Large intestine (tissue), 3 donors: ENCODE data around the gene CYP27A1. TPM values are rescaled to one million over a fixed set of nuclear protein-coding genes. Genes with fewer than 3 reads are reported as not detected.

Experiments
- DNase-seq, 2 donors: peaks; one replicate each; pipeline versions ENCODE4 v3.0.0 to v3.0.0-alpha.2; 2013
- H3K27ac ChIP-seq: one replicate; pipeline ENCODE4 v1.5.1; 2013; ENCODE audit warnings: low read length
- H3K27me3 ChIP-seq: 2 replicates; pipeline ENCODE4 v1.6.1; 2013; ENCODE audit warnings: low read length; ENCODE audit not compliant: control insufficient read depth, insufficient read depth
- H3K36me3 ChIP-seq: 2 replicates; pipeline ENCODE4 v1.6.1; 2013; ENCODE audit warnings: low read length; ENCODE audit not compliant: control insufficient read depth, insufficient read depth
- H3K4me1 ChIP-seq: one replicate; pipeline ENCODE4 v1.6.1; 2013; ENCODE audit warnings: low read length; ENCODE audit not compliant: control insufficient read depth, insufficient read depth
- H3K4me3 ChIP-seq: one replicate; pipeline ENCODE4 v1.5.1; 2013; ENCODE audit warnings: low read length
- H3K9me3 ChIP-seq: one replicate; pipeline ENCODE4 v1.6.1; 2013; ENCODE audit warnings: mild to moderate bottlenecking, low read depth, low read length, moderate library complexity; ENCODE audit not compliant: control insufficient read depth
- WGBS: methylation state at CpG from one replicate; pipeline ENCODE4 v1.1.5; 2013; ENCODE audit warnings: low lambda C conversion rate; ENCODE audit not compliant: insufficient coverage; 5-methylcytosine and 5-hydroxymethylcytosine counted together
- polyA plus RNA-seq: library from polyadenylated mRNA; unstranded; fragments of 120-200 nt; gene quantifications from one replicate; pipeline ENCODE4 v1.2.1, GENCODE V29; 2013

The CYP27A1 gene
- polyA plus RNA-seq, 1 donor = 109 TPM

DNA sequence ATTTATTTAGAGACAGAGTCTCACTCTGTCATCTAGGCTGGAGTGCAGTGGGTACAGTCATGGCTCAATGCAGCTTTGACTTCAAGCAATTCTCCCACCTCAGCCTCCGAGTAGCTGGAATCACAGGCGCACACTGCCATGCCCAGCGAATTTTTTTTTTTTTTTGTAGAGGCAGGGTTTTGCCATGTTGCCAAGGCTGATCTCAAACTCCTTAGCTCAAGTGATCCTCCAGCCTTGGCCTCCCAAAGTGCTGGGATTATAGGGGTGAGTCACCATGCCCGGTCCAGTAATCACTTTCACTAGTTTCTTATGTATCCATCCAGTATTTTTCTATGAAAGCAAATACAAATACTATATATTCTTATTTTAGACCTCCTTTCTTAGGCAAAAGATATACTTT is 25.7 kb downstream of the CYP27A1 start:
- Histone ChIP-seq H3K36me3 (peaks cover 17% of the 10 kb centered on the region), H3K27ac (no peak overlapping the region), H3K27me3 (no peaks in the 10 kb centered on the region), H3K4me1 (peaks cover 13% of the 10 kb centered on the region), H3K4me3 (no peak overlapping the region), H3K9me3 (peaks cover 9% of the 10 kb centered on the region)
- no peak for DNase-seq
- no CpG with 5 or more reads among the region's 4 CpGs for WGBS

DNA sequence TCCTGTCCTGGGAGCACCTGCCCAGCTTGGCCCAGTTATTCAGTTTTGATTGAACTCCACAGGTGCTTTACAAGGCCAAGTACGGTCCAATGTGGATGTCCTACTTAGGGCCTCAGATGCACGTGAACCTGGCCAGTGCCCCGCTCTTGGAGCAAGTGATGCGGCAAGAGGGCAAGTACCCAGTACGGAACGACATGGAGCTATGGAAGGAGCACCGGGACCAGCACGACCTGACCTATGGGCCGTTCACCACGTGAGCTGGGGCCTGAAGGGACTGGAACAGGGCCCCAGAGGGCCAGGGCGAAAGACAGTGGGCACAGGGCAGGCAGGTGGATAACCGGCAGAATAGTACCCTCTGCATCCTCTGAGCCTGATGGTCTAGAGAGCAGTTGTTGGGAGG is 27.6 kb downstream of the CYP27A1 start:
- Histone ChIP-seq H3K4me1 (peaks cover 23% of the 10 kb centered on the region), H3K9me3 (peaks cover 4% of the 10 kb centered on the region), H3K4me3 (no peak overlapping the region), H3K27me3 (no peaks in the 10 kb centered on the region), H3K27ac (no peak overlapping the region), H3K36me3 (peaks cover 36% of the 10 kb centered on the region)
- no peak for DNase-seq
- no CpG with 5 or more reads among the region's 12 CpGs for WGBS

DNA sequence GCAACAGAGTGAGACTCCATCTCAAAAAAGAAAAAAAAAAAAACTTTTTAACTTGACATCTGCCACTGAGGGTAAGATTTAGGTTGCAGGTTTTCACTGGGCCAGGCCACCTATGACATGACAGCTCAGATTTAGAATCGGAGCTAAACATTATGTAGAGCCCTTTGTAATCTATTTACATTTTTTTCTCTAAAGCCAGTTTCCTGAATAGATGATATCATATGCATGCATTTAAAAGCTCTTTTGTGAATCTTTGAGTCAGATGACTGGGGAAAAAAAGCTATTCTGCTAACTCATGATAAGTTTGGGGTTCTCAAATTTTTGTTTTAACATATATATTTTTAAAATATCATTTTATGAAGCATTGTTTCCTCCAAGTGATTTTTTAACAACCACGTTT is 28.3 kb downstream of the CYP27A1 start:
- whole genome bisulfite sequencing = 86% methylated on average over 2 of the region's 2 CpGs
- Histone ChIP-seq H3K4me1 (peaks cover 24% of the 10 kb centered on the region), H3K27me3 (no peaks in the 10 kb centered on the region), H3K27ac (no peak overlapping the region), H3K9me3 (no peaks in the 10 kb centered on the region), H3K36me3 (peaks cover 43% of the 10 kb centered on the region), H3K4me3 (no peak overlapping the region)
- no peak for DNase-seq

DNA sequence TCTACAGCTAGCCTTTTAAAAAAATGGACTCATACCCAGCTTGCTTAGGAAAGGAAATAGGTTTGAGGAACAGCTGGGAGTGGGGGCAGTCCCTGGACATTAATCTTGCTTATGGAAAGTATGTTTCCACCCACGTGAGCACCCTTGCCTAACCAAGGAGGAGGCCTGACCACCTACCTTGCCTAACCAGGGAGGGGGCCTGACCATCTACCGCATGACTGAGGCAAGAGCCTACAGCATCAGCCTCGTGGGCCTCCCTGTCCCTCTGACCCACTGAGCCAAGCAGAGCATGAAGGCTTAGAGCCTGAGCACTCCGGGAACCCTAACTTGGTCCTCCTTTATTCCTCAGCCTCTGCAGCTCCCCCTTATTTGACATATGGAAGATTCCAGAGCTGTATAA is 29.4 kb downstream of the CYP27A1 start:
- no peak for DNase-seq
- H3K36me3 ChIP-seq = peaks cover 55% of the 10 kb centered on the region
- H3K4me1 ChIP-seq = peaks cover 15% of the 10 kb centered on the region
- no peak overlapping the region for H3K27ac ChIP-seq
- no peak overlapping the region for H3K4me3 ChIP-seq
- no peaks in the 10 kb centered on the region for H3K27me3 ChIP-seq
- WGBS = no CpG with 5 or more reads among the region's 4 CpGs
- no peaks in the 10 kb centered on the region for H3K9me3 ChIP-seq

DNA sequence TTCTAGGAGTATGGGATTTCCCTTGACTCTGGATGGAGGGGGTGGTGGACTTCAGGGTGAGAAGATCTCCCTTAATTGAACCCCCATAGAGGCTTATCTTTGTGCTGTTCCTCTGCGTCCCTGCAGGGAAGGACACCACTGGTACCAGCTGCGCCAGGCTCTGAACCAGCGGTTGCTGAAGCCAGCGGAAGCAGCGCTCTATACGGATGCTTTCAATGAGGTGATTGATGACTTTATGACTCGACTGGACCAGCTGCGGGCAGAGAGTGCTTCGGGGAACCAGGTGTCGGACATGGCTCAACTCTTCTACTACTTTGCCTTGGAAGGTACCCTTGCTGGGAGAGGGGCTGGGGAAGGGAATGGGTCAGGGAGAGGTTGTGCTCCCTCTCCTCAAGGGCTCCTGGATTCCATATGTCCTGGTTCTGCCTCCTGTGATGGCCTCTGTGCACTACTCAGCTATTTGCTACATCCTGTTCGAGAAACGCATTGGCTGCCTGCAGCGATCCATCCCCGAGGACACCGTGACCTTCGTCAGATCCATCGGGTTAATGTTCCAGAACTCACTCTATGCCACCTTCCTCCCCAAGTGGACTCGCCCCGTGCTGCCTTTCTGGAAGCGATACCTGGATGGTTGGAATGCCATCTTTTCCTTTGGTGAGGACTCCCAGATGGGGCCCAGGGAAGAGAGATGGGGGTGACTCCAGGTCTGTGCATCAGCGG is 30.3 kb downstream of the CYP27A1 start:
- Histone ChIP-seq H3K4me1 (peaks cover 11% of the 10 kb centered on the region), H3K27ac (no peak overlapping the region), H3K9me3 (no peaks in the 10 kb centered on the region), H3K36me3 (peaks cover 59% of the 10 kb centered on the region), H3K4me3 (no peak overlapping the region), H3K27me3 (no peaks in the 10 kb centered on the region)
- no peak for DNase-seq
- no CpG with 5 or more reads among the region's 21 CpGs for WGBS

DNA sequence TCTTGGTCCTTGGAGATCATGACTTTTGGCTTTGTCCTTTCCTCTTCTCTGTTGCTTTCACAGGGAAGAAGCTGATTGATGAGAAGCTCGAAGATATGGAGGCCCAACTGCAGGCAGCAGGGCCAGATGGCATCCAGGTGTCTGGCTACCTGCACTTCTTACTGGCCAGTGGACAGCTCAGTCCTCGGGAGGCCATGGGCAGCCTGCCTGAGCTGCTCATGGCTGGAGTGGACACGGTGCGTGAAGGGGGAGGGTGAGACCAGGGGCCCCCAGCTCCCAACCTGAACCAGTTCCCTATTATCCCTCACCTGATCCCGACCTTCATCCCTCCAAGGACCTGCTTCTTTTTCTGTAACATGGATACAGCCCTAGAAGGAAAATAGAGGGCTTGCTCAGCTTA is 30.9 kb downstream of the CYP27A1 start:
- H3K27ac ChIP-seq = no peak overlapping the region

DNA sequence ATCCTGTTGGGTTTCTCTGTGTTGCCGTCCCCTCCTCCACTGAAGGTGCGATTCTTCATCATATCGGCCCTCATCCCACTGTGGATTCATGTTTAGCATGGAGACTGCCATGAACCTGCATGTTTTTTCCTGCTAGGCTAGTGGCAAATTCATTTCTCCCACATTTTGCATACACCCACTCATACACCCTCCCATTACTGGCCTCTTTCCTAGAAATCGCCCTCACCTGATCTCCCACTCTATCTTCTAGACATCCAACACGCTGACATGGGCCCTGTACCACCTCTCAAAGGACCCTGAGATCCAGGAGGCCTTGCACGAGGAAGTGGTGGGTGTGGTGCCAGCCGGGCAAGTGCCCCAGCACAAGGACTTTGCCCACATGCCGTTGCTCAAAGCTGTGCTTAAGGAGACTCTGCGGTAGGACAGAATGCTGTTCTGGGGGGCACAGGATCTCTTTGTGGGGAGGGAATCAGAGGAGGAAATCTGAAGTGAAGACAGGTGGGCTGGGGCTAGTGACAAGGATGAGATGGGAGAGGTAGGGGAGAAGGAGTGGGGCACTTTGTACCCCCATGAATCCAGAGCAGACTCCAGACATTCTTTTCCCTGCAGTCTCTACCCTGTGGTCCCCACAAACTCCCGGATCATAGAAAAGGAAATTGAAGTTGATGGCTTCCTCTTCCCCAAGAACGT is 32.0 kb downstream of the CYP27A1 start:
- Histone ChIP-seq H3K27me3 (no peaks in the 10 kb centered on the region), H3K4me3 (no peak overlapping the region), H3K27ac (no peak overlapping the region), H3K4me1 (peaks cover 11% of the 10 kb centered on the region), H3K36me3 (peaks cover 65% of the 10 kb centered on the region), H3K9me3 (no peaks in the 10 kb centered on the region)
- DNase-seq = peak; percentile 41 to 59
- 80% methylated on average over 3 of the region's 11 CpGs for WGBS

More for the DNA sequence above, 30.9 kb downstream of the CYP27A1 start:
- Histone ChIP-seq H3K36me3 (peaks cover 61% of the 10 kb centered on the region), H3K4me1 (peaks cover 11% of the 10 kb centered on the region), H3K9me3 (no peaks in the 10 kb centered on the region), H3K4me3 (no peak overlapping the region), H3K27me3 (no peaks in the 10 kb centered on the region)
- no peak for DNase-seq
- no CpG with 5 or more reads among the region's 5 CpGs for WGBS

DNA sequence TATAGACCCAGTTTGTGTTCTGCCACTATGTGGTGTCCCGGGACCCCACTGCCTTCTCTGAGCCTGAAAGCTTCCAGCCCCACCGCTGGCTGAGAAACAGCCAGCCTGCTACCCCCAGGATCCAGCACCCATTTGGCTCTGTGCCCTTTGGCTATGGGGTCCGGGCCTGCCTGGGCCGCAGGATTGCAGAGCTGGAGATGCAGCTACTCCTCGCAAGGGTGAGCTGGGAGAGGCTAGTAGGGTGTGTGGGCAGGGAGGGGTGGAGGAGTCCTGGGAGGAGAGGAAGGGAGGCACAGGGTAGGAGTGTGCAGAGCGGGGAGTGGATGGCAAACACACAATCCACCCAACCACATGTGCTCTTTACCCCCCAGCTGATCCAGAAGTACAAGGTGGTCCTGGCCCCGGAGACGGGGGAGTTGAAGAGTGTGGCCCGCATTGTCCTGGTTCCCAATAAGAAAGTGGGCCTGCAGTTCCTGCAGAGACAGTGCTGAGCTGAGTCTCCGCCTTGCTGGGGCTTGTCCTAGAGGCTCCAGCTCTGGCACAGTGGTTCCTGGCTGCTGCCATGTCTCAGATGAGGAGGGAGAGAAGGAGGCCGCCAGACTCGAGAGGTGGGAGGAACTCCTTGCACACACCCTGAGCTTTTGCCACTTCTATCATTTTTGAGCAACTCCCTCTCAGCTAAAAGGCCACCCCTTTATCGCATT is 32.7 kb downstream of the CYP27A1 start:
- Histone ChIP-seq H3K27me3 (no peaks in the 10 kb centered on the region), H3K4me3 (no peak overlapping the region), H3K9me3 (no peaks in the 10 kb centered on the region), H3K4me1 (peaks cover 11% of the 10 kb centered on the region), H3K36me3 (peaks cover 66% of the 10 kb centered on the region), H3K27ac (no peak overlapping the region)
- no peak for DNase-seq
- WGBS = no CpG with 5 or more reads among the region's 13 CpGs

DNA sequence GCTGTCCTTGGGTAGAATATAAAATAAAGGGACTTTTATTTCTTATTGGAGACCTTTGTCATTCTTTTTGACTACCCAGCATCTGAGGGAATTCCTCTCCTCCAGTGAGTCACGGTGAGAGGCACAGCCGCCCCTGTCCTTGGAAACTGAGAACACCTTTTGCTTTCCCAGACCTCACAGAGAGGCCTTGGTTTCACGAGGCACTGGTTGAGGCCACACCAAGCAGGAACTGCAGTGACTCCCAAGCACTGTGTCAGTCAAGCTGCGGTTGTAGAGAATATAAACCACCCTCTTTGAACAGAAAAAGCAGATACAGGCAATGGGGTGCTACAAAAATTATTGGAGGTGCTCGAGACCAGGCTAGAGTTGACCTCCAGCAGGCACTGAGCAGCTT is 33.3 kb downstream of the CYP27A1 start:
- Histone ChIP-seq H3K27ac (no peak overlapping the region), H3K36me3 (peaks cover 68% of the 10 kb centered on the region), H3K9me3 (no peaks in the 10 kb centered on the region), H3K27me3 (no peaks in the 10 kb centered on the region), H3K4me3 (no peak overlapping the region), H3K4me1 (peaks cover 11% of the 10 kb centered on the region)
- 100% methylated on average over 1 of the region's 5 CpGs for WGBS
- DNase-seq = no peak

DNA sequence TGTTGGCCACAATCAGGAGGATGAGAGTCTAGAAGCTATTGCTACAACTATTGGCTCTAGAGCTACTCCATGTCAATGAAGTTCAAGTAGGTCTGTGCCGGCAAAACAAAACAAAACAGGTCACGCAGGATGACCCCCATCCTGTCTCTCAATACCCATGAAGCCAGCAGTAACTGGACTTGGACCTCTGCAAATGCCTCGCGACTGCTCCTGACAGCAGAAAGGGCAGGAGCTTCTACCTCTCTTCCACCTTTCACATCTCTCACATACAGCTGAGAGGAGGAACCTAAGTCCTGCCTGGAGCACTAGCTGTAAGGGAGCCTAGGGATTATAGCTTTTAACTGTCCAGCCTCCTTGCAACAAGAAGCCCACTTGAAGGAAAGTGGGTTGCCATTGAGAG is 33.7 kb downstream of the CYP27A1 start:
- no peaks in the 10 kb centered on the region for H3K9me3 ChIP-seq
- peaks cover 11% of the 10 kb centered on the region for H3K4me1 ChIP-seq
- no peak overlapping the region for H3K27ac ChIP-seq
- no peaks in the 10 kb centered on the region for H3K27me3 ChIP-seq
- WGBS = no CpG with 5 or more reads among the region's 4 CpGs
- peaks cover 72% of the 10 kb centered on the region for H3K36me3 ChIP-seq
- no peak for DNase-seq
- no peak overlapping the region for H3K4me3 ChIP-seq
